Measurements from ENCODE around the gene GATA3. TPM values are rescaled to one million over a fixed set of nuclear protein-coding genes. Genes with fewer than 3 reads are reported as not detected.

The GATA3 gene
- polyA plus RNA-seq, 4 donors = 3.6 to 118 (median 89.6) TPM

- DNase-seq (ENCODE audit: low read depth in 4 of 4, low spot score in 3 of 4) = no peak
Observed at GRCh38 chr10:8037199-8037801, 17.2 kb upstream of the GATA3 start.

GRCh38 chr10:8037941-8038894, 16.3 kb upstream of the GATA3 start:
- no peak for DNase-seq (ENCODE audit: low read depth in 4 of 4, low spot score in 3 of 4)

- no peak for DNase-seq (ENCODE audit: low read depth in 4 of 4, low spot score in 3 of 4)
Observed at GRCh38 chr10:8039321-8039881, 15.1 kb upstream of the GATA3 start.

- no peak for DNase-seq (ENCODE audit: low read depth in 4 of 4, low spot score in 3 of 4)
Observed at GRCh38 chr10:8040651-8041050, 13.8 kb upstream of the GATA3 start.

GRCh38 chr10:8041284-8041991, 13.1 kb upstream of the GATA3 start:
- DNase-seq (ENCODE audit: low read depth in 4 of 4, low spot score in 3 of 4) = no peak

GRCh38 chr10:8041992-8042720, 12.3 kb upstream of the GATA3 start:
- DNase-seq (ENCODE audit: low read depth in 4 of 4, low spot score in 3 of 4) = no peak

GRCh38 chr10:8042721-8043568, 11.5 kb upstream of the GATA3 start:
- DNase-seq (ENCODE audit: low read depth in 4 of 4, low spot score in 3 of 4) = no peak

- DNase-seq (ENCODE audit: low read depth in 4 of 4, low spot score in 3 of 4) = no peak
Observed at GRCh38 chr10:8043569-8044306, 10.8 kb upstream of the GATA3 start.

GRCh38 chr10:8044331-8044907, 10.1 kb upstream of the GATA3 start:
- no peak for DNase-seq (ENCODE audit: low read depth in 4 of 4, low spot score in 3 of 4)

- DNase-seq (ENCODE audit: low read depth in 4 of 4, low spot score in 3 of 4) = no peak
Observed at GRCh38 chr10:8044908-8045725, 9.4 kb upstream of the GATA3 start.

GRCh38 chr10:8045726-8046494, 8.6 kb upstream of the GATA3 start:
- no peak for DNase-seq (ENCODE audit: low read depth in 4 of 4, low spot score in 3 of 4)

- no peak for DNase-seq (ENCODE audit: low read depth in 4 of 4, low spot score in 3 of 4)
Observed at GRCh38 chr10:8047452-8048280, 6.8 kb upstream of the GATA3 start.

GRCh38 chr10:8048281-8049008, 6.0 kb upstream of the GATA3 start:
- DNase-seq (ENCODE audit: low read depth in 4 of 4, low spot score in 3 of 4) = no peak

- DNase-seq (ENCODE audit: low read depth in 4 of 4, low spot score in 3 of 4) = no peak
Observed at GRCh38 chr10:8049045-8049864, 5.2 kb upstream of the GATA3 start.

All from left renal pelvis (tissue), 4 donors.